ENCODE data around the gene PRR16.

Gene PRR16

GRCh38 chr5:120564013-120564412 is 99.9 kb downstream of the PRR16 start:
- DNase-seq (ENCODE audit: low spot score), result no peak
- no peak for TF ChIP-seq CTCF (IDR thresholded peaks at IDR 0.05; ENCODE audit: extremely low read depth, missing control alignments)

GRCh38 chr5:120567066-120567465 is 103.0 kb downstream of the PRR16 start:
- DNase-seq (ENCODE audit: low spot score), result no peak
- TF ChIP-seq CTCF (IDR thresholded peaks at IDR 0.05; ENCODE audit: extremely low read depth, missing control alignments), result no peak

- no peak for TF ChIP-seq CTCF (IDR thresholded peaks at IDR 0.05; ENCODE audit: extremely low read depth, missing control alignments)
- DNase-seq (ENCODE audit: low spot score), result no peak
Observed at GRCh38 chr5:120567921-120568320, 103.8 kb downstream of the PRR16 start.

GRCh38 chr5:120568711-120569110 is 104.6 kb downstream of the PRR16 start:
- DNase-seq (ENCODE audit: low spot score), result no peak
- TF ChIP-seq CTCF (IDR thresholded peaks at IDR 0.05; ENCODE audit: extremely low read depth, missing control alignments), result no peak

GRCh38 chr5:120576588-120576987 is 112.5 kb downstream of the PRR16 start:
- TF ChIP-seq CTCF (IDR thresholded peaks at IDR 0.05; ENCODE audit: extremely low read depth, missing control alignments), result no peak
- DNase-seq (ENCODE audit: low spot score), result no peak

- TF ChIP-seq CTCF (IDR thresholded peaks at IDR 0.05; ENCODE audit: extremely low read depth, missing control alignments), result no peak
- no peak for DNase-seq (ENCODE audit: low spot score)
Observed at GRCh38 chr5:120582635-120583034, 118.5 kb downstream of the PRR16 start.

- no peak for DNase-seq (ENCODE audit: low spot score)
- no peak for TF ChIP-seq CTCF (IDR thresholded peaks at IDR 0.05; ENCODE audit: extremely low read depth, missing control alignments)
Observed at GRCh38 chr5:120586646-120587045, 122.5 kb downstream of the PRR16 start.

Data from GM20000 (cell line).